ENCODE measurements around the gene FPGS.

GRCh38 chr9:127769929-127770582 lies 32.6 kb upstream of the FPGS start:
- TF ChIP-seq EZH2 (IDR thresholded peaks at IDR 0.05) (no peak), POLR2AphosphoS5 (IDR thresholded peaks at IDR 0.05; ENCODE audit: borderline replicate concordance, low read depth, low read length) (no peak), FOXP2 (optimal IDR thresholded peaks at IDR 0.05; ENCODE audit: control extremely low read depth, extremely low read length, insufficient read depth) (no peak)
